GM23248 (cell line): Measurements from ENCODE around the gene PIBF1.

Experiments used
- EZH2 ChIP-seq: fragments of 200-600 bp; sonication (generic); IDR thresholded peaks from 2 replicates; pipeline ENCODE4 v1.6.1; 2018; ENCODE audit warnings: antibody characterized with exemption, mild to moderate bottlenecking; ENCODE audit not compliant: insufficient read depth, poor library complexity, severe bottlenecking
- EZH2phosphoT487 ChIP-seq: fragments of 200-600 bp; sonication (generic); IDR thresholded peaks from 2 replicates; pipeline ENCODE4 v1.6.1; 2018; ENCODE audit warnings: antibody characterized with exemption, moderate library complexity, mild to moderate bottlenecking, low read depth; ENCODE audit not compliant: insufficient read depth

- TF ChIP-seq EZH2phosphoT487 = no peak
- TF ChIP-seq EZH2 = no peak
Observed at GRCh38 chr13:72760189-72760588, 21.7 kb upstream of the PIBF1 start.
